ENCODE data around the gene BCDIN3D.

DNA sequence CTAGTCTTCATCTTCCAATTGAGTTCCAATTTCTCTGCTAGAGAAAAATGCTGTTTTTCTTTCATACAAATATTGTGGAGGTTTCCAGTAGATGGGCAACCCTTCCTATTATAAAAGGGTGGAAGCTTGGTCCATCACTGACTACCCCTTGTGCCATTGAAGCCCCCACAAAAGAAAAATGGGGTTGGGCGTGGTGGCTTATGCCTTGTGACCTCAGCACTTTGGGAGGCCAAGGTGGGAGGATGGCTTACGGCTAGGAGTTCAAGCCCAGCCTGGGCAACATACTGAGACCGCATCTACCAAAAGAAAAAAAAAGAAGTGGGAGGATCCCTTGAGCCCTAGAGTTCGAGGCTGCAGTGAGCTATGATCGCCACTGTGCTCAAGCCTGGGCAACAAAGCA lies 37.5 kb downstream of the BCDIN3D start:
- no peak for TF ChIP-seq CTCF (IDR thresholded peaks at IDR 0.05)
- TF ChIP-seq POLR2A (IDR thresholded peaks at IDR 0.05) = no peak
- TF ChIP-seq POLR2AphosphoS5 (IDR thresholded peaks at IDR 0.05) = no peak
